ENCODE data around the gene MLIP. TPM values are rescaled to one million over a fixed set of nuclear protein-coding genes. Genes with fewer than 3 reads are reported as not detected.

Gene MLIP
- total RNA-seq, 1 donor from 2014 or later = not detected

DNA sequence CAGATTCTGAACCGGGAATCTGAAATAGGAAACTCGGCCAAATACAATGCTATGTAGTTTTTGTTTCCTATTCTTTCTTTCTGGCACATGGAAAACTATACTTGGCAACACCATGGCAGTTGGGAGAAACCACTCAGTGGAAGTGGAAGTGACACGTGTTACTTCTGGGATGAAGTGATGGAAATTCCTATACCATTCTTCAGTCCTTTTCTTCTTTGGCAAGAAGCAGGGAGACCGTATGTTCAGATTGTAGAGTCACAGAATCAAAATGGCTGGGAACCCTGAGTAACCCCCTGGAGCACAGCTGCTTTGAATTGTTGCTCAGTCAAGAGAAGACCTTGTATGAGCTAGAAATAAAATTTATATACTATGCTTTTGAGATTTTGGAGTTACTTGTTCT, 178.2 kb downstream of the MLIP start:
- H4K20me1 ChIP-seq (ENCODE audit: low read depth) = no peaks in the 10 kb centered on the region
- H3K4me1 Mint-ChIP-seq = no peaks in the 10 kb centered on the region
- no peaks in the 10 kb centered on the region for H3K27me3 Mint-ChIP-seq (ENCODE audit: insufficient read depth, low read depth)
- DNase-seq (ENCODE audit: low spot score) = no peak
- H3K4me3 Mint-ChIP-seq = no peak overlapping the region
- no peak for TF ChIP-seq EZH2phosphoT487 (IDR thresholded peaks at IDR 0.05)
- TF ChIP-seq EZH2 (IDR thresholded peaks at IDR 0.05) = no peak
- TF ChIP-seq, protein P1, sequence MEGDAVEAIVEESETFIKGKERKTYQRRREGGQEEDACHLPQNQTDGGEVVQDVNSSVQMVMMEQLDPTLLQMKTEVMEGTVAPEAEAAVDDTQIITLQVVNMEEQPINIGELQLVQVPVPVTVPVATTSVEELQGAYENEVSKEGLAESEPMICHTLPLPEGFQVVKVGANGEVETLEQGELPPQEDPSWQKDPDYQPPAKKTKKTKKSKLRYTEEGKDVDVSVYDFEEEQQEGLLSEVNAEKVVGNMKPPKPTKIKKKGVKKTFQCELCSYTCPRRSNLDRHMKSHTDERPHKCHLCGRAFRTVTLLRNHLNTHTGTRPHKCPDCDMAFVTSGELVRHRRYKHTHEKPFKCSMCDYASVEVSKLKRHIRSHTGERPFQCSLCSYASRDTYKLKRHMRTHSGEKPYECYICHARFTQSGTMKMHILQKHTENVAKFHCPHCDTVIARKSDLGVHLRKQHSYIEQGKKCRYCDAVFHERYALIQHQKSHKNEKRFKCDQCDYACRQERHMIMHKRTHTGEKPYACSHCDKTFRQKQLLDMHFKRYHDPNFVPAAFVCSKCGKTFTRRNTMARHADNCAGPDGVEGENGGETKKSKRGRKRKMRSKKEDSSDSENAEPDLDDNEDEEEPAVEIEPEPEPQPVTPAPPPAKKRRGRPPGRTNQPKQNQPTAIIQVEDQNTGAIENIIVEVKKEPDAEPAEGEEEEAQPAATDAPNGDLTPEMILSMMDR (IDR thresholded peaks at IDR 0.05) = no peak
- no peaks in the 10 kb centered on the region for H3K27me3 ChIP-seq
- H3K27ac ChIP-seq = no peak overlapping the region
- no peaks in the 10 kb centered on the region for H3F3A ChIP-seq (ENCODE audit: low read depth)
- no peaks in the 10 kb centered on the region for H3K9me3 Mint-ChIP-seq
- H3K36me3 ChIP-seq = no peaks in the 10 kb centered on the region
- no peaks in the 10 kb centered on the region for H3K9me3 ChIP-seq (ENCODE audit: low read depth)
- H3K4me1 ChIP-seq = no peaks in the 10 kb centered on the region
- H3K4me3 ChIP-seq = no peak overlapping the region
- no peak overlapping the region for H3K4me2 ChIP-seq
- no peak overlapping the region for H2AFZ ChIP-seq (replicated peaks)
- no peak overlapping the region for H3K27ac Mint-ChIP-seq
- H3K79me2 ChIP-seq (ENCODE audit: low read depth) = no peaks in the 10 kb centered on the region
- no peak overlapping the region for H3K9ac ChIP-seq
- no peaks in the 10 kb centered on the region for H3K36me3 Mint-ChIP-seq

DNA sequence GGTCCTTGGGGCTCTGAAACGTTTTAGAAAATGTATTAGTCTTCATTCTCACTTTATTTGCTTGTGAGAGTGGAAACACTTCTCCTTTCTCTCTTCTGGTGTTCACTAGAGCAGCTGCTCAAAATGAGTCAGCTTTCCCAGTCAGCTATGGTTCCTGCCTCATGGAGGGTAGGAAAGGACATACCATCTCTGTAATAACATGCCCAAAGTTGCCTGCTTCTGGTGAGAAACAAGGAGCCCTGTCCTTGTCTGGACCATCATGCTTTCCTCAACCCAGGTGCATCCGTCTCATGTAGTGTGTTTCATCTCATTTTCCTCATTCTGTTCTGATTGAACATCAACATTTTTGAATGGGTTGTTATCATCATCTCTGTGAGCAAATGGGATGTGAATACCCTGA, 179.9 kb downstream of the MLIP start:
- Mint-ChIP-seq H3K9me3 (peaks cover 4% of the 10 kb centered on the region), H3K27me3 (ENCODE audit: insufficient read depth, low read depth) (peaks cover 3% of the 10 kb centered on the region), H3K27ac (no peak overlapping the region), H3K36me3 (no peaks in the 10 kb centered on the region), H3K4me3 (no peak overlapping the region), H3K4me1 (no peaks in the 10 kb centered on the region)
- Histone ChIP-seq H3K9me3 (ENCODE audit: low read depth) (no peaks in the 10 kb centered on the region), H3K9ac (no peak overlapping the region), H3K4me2 (no peak overlapping the region), H2AFZ (replicated peaks) (no peak overlapping the region), H3K27me3 (no peaks in the 10 kb centered on the region), H3K4me1 (no peaks in the 10 kb centered on the region), H3K4me3 (no peak overlapping the region), H3F3A (ENCODE audit: low read depth) (no peaks in the 10 kb centered on the region), H3K79me2 (ENCODE audit: low read depth) (no peaks in the 10 kb centered on the region), H3K36me3 (no peaks in the 10 kb centered on the region), H4K20me1 (ENCODE audit: low read depth) (no peaks in the 10 kb centered on the region), H3K27ac (no peak overlapping the region)
- TF ChIP-seq EZH2 (IDR thresholded peaks at IDR 0.05) = no peak
- no peak for TF ChIP-seq EZH2phosphoT487 (IDR thresholded peaks at IDR 0.05)
- TF ChIP-seq, protein P1 (IDR thresholded peaks at IDR 0.05) = no peak
- DNase-seq (ENCODE audit: low spot score) = no peak

DNA sequence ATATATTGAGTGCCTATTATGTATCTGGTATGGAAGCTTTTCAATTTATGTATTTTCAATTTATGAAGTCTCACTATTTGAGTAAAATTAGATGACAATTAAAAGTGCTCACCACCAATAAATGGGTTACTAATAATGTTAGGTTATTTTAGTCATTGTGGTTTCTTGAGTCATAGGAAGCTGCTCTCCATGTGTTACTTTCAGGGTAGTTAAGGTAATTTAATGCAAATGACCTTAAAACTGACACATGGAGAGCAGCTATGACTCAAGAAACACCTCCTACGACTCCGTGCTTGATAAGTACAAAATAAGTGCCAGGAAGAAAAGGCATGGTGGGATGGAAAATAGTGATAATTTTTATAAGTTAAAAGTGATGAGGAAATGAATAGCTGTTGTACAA, 180.5 kb downstream of the MLIP start:
- Mint-ChIP-seq H3K27ac (no peak overlapping the region), H3K27me3 (ENCODE audit: insufficient read depth, low read depth) (peaks cover 4% of the 10 kb centered on the region), H3K36me3 (no peaks in the 10 kb centered on the region), H3K4me1 (no peaks in the 10 kb centered on the region), H3K4me3 (no peak overlapping the region), H3K9me3 (peaks cover 5% of the 10 kb centered on the region)
- Histone ChIP-seq H3K4me2 (no peak overlapping the region), H3K27me3 (no peaks in the 10 kb centered on the region), H4K20me1 (ENCODE audit: low read depth) (no peaks in the 10 kb centered on the region), H3K4me3 (no peak overlapping the region), H3K9ac (no peak overlapping the region), H3K36me3 (no peaks in the 10 kb centered on the region), H2AFZ (replicated peaks) (no peak overlapping the region), H3K4me1 (no peaks in the 10 kb centered on the region), H3K9me3 (ENCODE audit: low read depth) (no peaks in the 10 kb centered on the region), H3K27ac (no peak overlapping the region), H3K79me2 (ENCODE audit: low read depth) (no peaks in the 10 kb centered on the region), H3F3A (ENCODE audit: low read depth) (no peaks in the 10 kb centered on the region)
- no peak for DNase-seq (ENCODE audit: low spot score)
- no peak for TF ChIP-seq EZH2phosphoT487 (IDR thresholded peaks at IDR 0.05)
- no peak for TF ChIP-seq EZH2 (IDR thresholded peaks at IDR 0.05)
- TF ChIP-seq, protein P1 (IDR thresholded peaks at IDR 0.05) = no peak

Data from neural progenitor cell (in vitro differentiated cells).